A549 (cell line): ENCODE measurements around the gene ZMYND12. TPM values are rescaled to one million over a fixed set of nuclear protein-coding genes. Genes with fewer than 3 reads are reported as not detected.

Experiments used
- ATAC-seq, 2 experiments: fragments of 200-7000 bp in 1 of 2; fragments of >200 bp in 1 of 2; cut with Nextera tagmentation in 1 of 2; cut with Tn5 transposase in 1 of 2; 3 replicates each; pipeline versions ENCODE4 v1.8.0 to v1.9.1; 2018 to 2020; ENCODE audit warnings: mild to moderate bottlenecking in 1 of 2, moderate library complexity in 1 of 2
- CTCF ChIA-PET: fragments of 300-600 bp; sonication (Branson Sonifier 250); formaldehyde crosslinking; extraction: SDS; loops from one replicate; lab custom pipeline; 2021; ENCODE audit warnings: antibody characterized with exemption, inconsistent platforms; lab: Yijun Ruan, JAX
- POLR2A ChIA-PET: fragments of 350-600 bp; formaldehyde crosslinking; extraction: SDS; loops from one replicate; lab custom pipeline; 2021; ENCODE audit warnings: antibody characterized with exemption, inconsistent platforms; lab: Yijun Ruan, JAX
- DNase-seq, 2 experiments: peaks; one replicate each; pipeline versions ENCODE4 v3.0.0 to v3.0.0-alpha.2; 2011 to 2016; ENCODE audit warnings: low read depth in 1 of 2, low spot score in 1 of 2
- FAIRE-seq: peaks from 2 replicates; lab custom pipeline; 2011; peaks lifted over from hg19 to GRCh38; lab: Jason Lieb, UNC
- H3K27ac ChIP-seq, 2 experiments: fragments of >200 bp; sonication (Bioruptor Twin); formaldehyde crosslinking; 3 replicates each; pipeline ENCODE4 v1.5.1; 2016 to 2017
- H3K4me1 ChIP-seq: fragments of >200 bp; sonication (Bioruptor Twin); formaldehyde crosslinking; 3 replicates; pipeline ENCODE4 v1.6.1; 2016
- H3K4me2 ChIP-seq: fragments of >200 bp; sonication (Bioruptor Twin); formaldehyde crosslinking; 3 replicates; pipeline ENCODE4 v1.6.1; 2016
- H3K4me3 ChIP-seq: fragments of >200 bp; sonication (Bioruptor Twin); formaldehyde crosslinking; 3 replicates; pipeline ENCODE4 v1.5.1; 2016
- H3K9me3 ChIP-seq: fragments of >200 bp; sonication (Bioruptor Twin); formaldehyde crosslinking; 3 replicates; pipeline ENCODE4 v1.6.1; 2016
- CBX2 ChIP-seq: fragments of 200-600 bp; sonication (generic); IDR thresholded peaks from 2 replicates; pipeline ENCODE4 v1.6.1; 2016; ENCODE audit warnings: low read depth, mild to moderate bottlenecking, borderline replicate concordance
- CEBPB ChIP-seq, 2 experiments: fragments of >200 bp in 1 of 2; sonication (Bioruptor Twin) in 1 of 2; formaldehyde crosslinking in 1 of 2; IDR thresholded peaks; 2 replicates each; pipeline ENCODE4 v1.6.1; 2012 to 2016
- CHD4 ChIP-seq: fragments of 200-600 bp; sonication (generic); IDR thresholded peaks from 2 replicates; pipeline ENCODE4 v1.6.1; 2016; ENCODE audit warnings: antibody characterized with exemption, mild to moderate bottlenecking, borderline replicate concordance
- EHF ChIP-seq: fragments of 250-450 bp; sonication (Bioruptor Pico); IDR thresholded peaks from 2 replicates; pipeline ENCODE4 v1.5.0; 2020; ENCODE audit warnings: mild to moderate bottlenecking
- EHMT2 ChIP-seq: fragments of 200-600 bp; sonication (generic); IDR thresholded peaks from 2 replicates; pipeline ENCODE4 v1.6.1; 2016; ENCODE audit warnings: antibody characterized with exemption, low read depth, mild to moderate bottlenecking, moderate library complexity
- ESRRA ChIP-seq: fragments of 150-350 bp; IDR thresholded peaks from 2 replicates; pipeline ENCODE4 v1.6.1; 2014; ENCODE audit warnings: mild to moderate bottlenecking, low read length, borderline replicate concordance
- FOSB ChIP-seq: fragments of 250-450 bp; sonication (Bioruptor Pico); IDR thresholded peaks from 2 replicates; pipeline ENCODE4 v1.5.0; 2020; ENCODE audit warnings: mild to moderate bottlenecking, moderate library complexity
- HEYL ChIP-seq: fragments of 250-450 bp; sonication (Bioruptor Pico); IDR thresholded peaks from 2 replicates; pipeline ENCODE4 v1.8.0; 2021; ENCODE audit warnings: mild to moderate bottlenecking, moderate library complexity
- HOXA7 ChIP-seq: fragments of 250-450 bp; sonication (Bioruptor Pico); IDR thresholded peaks from 2 replicates; pipeline ENCODE4 v1.5.0; 2020; ENCODE audit warnings: mild to moderate bottlenecking, moderate library complexity
- HOXB5 ChIP-seq: fragments of 250-450 bp; sonication (Bioruptor Pico); IDR thresholded peaks from 2 replicates; pipeline ENCODE4 v1.5.0; 2020; ENCODE audit warnings: mild to moderate bottlenecking, moderate library complexity
- JUN ChIP-seq, 2 experiments: fragments of >200 bp; sonication (Bioruptor Twin); formaldehyde crosslinking; IDR thresholded peaks; 2 replicates in 1 of 2; 3 replicates in 1 of 2; pipeline ENCODE4 v1.6.1; 2016 to 2017
- MAFK ChIP-seq: fragments of 450-650 bp; IDR thresholded peaks from 2 replicates; pipeline ENCODE4 v1.6.1; 2014; ENCODE audit not compliant: partially characterized antibody
- MAZ ChIP-seq: fragments of 150-350 bp; IDR thresholded peaks from 2 replicates; pipeline ENCODE4 v1.6.1; 2014; ENCODE audit warnings: antibody characterized with exemption, low read depth, low read length, borderline replicate concordance
- POLR2AphosphoS2 ChIP-seq: conservative IDR thresholded peaks from 2 replicates; pipeline ENCODE4 v1.6.1; 2012; ENCODE audit warnings: low read length, improper control_type of control experiment, inconsistent platforms
- RAD21 ChIP-seq, 2 experiments: fragments of >200 bp in 1 of 2; sonication (Bioruptor Twin) in 1 of 2; formaldehyde crosslinking in 1 of 2; IDR thresholded peaks in 1 of 2; conservative IDR thresholded peaks in 1 of 2; 2 replicates in 1 of 2; 3 replicates in 1 of 2; pipeline ENCODE4 v1.6.1; 2012 to 2018; ENCODE audit warnings: inconsistent platforms in 1 of 2
- RCOR1 ChIP-seq: fragments of 150-350 bp; IDR thresholded peaks from 2 replicates; pipeline ENCODE4 v1.6.1; 2014; ENCODE audit warnings: antibody characterized with exemption, low read length, low read depth
- RNF2 ChIP-seq: fragments of 200-600 bp; sonication (generic); IDR thresholded peaks from 2 replicates; pipeline ENCODE4 v1.6.1; 2016; ENCODE audit warnings: low read depth, mild to moderate bottlenecking, antibody characterized with exemption, moderate library complexity, borderline replicate concordance
- SMC3 ChIP-seq: fragments of >200 bp; sonication (Bioruptor Twin); formaldehyde crosslinking; IDR thresholded peaks from 3 replicates; pipeline ENCODE4 v1.6.1; 2018; ENCODE audit warnings: inconsistent platforms
- SREBF2 ChIP-seq: fragments of 450-650 bp; IDR thresholded peaks from 2 replicates; pipeline ENCODE4 v1.6.1; 2014; ENCODE audit warnings: mild to moderate bottlenecking, moderate library complexity
- ZSCAN20 ChIP-seq: fragments of 250-450 bp; sonication (Bioruptor Pico); IDR thresholded peaks from 2 replicates; pipeline ENCODE4 v1.8.0; 2022; ENCODE audit warnings: mild to moderate bottlenecking, moderate library complexity
- WGBS: methylation state at CpG from one replicate; pipeline ENCODE4 v1.1.6; 2017; ENCODE audit errors: missing lambda C conversion rate; 5-methylcytosine and 5-hydroxymethylcytosine counted together
- polyA plus RNA-seq, 4 experiments: library from polyadenylated mRNA; depleted of rRNA in 3 of 4; stranded (reverse); fragments of >200 nt; fragmentation: RNase III in 1 of 4; extraction: RNeasy Plus Mini Kit Qiagen cat#74134 plus additional on column Dnase treatment in 1 of 4; gene quantifications; 2 replicates in 3 of 4; 3 replicates in 1 of 4; pipeline ENCODE4 v1.2.3, GENCODE V29; 2011 to 2017
- TF ChIP-seq, protein P1 (sequence below): fragments of >200 bp; sonication (Bioruptor Twin); formaldehyde crosslinking; IDR thresholded peaks from 3 replicates; pipeline ENCODE4 v1.6.1; 2016
- TF ChIP-seq, protein P2 (sequence below): IDR thresholded peaks from 2 replicates; pipeline ENCODE4 v1.6.1; 2012
- TF ChIP-seq, protein P3 (sequence below): fragments of 250-450 bp; sonication (Bioruptor Pico); IDR thresholded peaks from 2 replicates; pipeline ENCODE4 v1.5.0; 2021; ENCODE audit warnings: mild to moderate bottlenecking, moderate library complexity, borderline replicate concordance
- TF ChIP-seq, protein P4 (sequence below): fragments of 200-600 bp; sonication (generic); IDR thresholded peaks from 2 replicates; pipeline ENCODE4 v1.6.1; 2016; ENCODE audit warnings: antibody characterized with exemption, mild to moderate bottlenecking, moderate library complexity

Gene ZMYND12
- polyA plus RNA-seq, 2 of the 4 experiments (the other 2 are of a cell fraction): 0.37 to 0.90 TPM

DNA sequence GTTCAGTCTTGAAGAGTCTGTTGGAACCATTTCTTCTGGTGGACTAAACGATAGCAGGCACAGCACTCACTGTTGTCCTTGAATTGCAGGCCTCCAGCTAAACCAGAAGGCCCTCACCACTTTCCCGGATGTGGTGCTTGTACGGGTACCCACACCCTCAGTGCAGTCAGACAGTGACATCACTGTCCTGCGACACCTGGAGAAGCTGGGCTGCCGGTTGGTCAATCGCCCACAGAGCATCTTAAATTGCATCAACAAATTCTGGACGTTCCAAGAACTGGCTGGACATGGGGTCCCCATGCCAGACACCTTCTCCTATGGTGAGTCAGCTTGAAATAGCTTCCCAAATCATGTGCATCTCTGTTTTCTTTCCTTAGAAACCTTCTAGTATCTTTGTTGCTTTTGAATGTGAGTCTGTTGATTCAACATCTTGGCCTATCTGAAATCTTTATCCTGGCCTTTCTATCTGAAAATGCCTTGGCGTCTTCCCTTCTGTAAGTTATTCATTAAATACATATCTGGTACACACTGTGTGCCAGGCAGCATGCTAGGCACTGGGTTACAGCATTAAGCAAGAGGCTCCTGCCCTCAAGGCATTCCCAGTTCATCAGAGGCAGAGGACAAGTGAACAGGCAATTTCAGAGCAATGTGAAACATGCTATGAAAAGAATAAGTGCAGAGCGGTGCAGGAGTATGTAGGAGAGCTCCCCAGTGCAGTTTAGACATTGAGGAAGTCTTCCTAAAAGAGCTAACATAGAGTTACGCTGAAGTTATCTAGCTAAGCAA lies 56.3 kb downstream of the ZMYND12 start:
- CTCF ChIA-PET: no interaction called here
- Histone ChIP-seq H3K4me3 (no peak overlapping the region), H3K4me2 (no peak overlapping the region), H3K4me1 (no peaks in the 10 kb centered on the region), H3K27ac (no peak overlapping the region), H3K9me3 (no peaks in the 10 kb centered on the region)
- POLR2A ChIA-PET: no interaction called here
- WGBS: 71% methylated on average over 10 of the region's 10 CpGs
- TF ChIP-seq, protein P1, sequence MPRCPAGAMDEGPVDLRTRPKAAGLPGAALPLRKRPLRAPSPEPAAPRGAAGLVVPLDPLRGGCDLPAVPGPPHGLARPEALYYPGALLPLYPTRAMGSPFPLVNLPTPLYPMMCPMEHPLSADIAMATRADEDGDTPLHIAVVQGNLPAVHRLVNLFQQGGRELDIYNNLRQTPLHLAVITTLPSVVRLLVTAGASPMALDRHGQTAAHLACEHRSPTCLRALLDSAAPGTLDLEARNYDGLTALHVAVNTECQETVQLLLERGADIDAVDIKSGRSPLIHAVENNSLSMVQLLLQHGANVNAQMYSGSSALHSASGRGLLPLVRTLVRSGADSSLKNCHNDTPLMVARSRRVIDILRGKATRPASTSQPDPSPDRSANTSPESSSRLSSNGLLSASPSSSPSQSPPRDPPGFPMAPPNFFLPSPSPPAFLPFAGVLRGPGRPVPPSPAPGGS: no peak
- TF ChIP-seq SMC3 (no peak), JUN (IDR thresholded peaks at IDR 0.05) (no peak), EHMT2 (no peak), HOXB5 (CRISPR knock-in tag) (no peak), CEBPB (IDR thresholded peaks at IDR 0.05) (no peak), RAD21 (conservative IDR thresholded peaks at IDR 0.05 in 1 of 2, IDR thresholded peaks at IDR 0.05 in 1 of 2) (no peak), CBX2 (no peak), POLR2AphosphoS2 (no peak), EHF (CRISPR knock-in tag) (no peak), HOXA7 (no peak), MAFK (no peak), RNF2 (no peak)
- TF ChIP-seq, protein P2, sequence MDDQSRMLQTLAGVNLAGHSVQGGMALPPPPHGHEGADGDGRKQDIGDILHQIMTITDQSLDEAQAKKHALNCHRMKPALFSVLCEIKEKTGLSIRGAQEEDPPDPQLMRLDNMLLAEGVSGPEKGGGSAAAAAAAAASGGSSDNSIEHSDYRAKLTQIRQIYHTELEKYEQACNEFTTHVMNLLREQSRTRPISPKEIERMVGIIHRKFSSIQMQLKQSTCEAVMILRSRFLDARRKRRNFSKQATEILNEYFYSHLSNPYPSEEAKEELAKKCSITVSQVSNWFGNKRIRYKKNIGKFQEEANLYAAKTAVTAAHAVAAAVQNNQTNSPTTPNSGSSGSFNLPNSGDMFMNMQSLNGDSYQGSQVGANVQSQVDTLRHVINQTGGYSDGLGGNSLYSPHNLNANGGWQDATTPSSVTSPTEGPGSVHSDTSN: no peak
- TF ChIP-seq, protein P3, sequence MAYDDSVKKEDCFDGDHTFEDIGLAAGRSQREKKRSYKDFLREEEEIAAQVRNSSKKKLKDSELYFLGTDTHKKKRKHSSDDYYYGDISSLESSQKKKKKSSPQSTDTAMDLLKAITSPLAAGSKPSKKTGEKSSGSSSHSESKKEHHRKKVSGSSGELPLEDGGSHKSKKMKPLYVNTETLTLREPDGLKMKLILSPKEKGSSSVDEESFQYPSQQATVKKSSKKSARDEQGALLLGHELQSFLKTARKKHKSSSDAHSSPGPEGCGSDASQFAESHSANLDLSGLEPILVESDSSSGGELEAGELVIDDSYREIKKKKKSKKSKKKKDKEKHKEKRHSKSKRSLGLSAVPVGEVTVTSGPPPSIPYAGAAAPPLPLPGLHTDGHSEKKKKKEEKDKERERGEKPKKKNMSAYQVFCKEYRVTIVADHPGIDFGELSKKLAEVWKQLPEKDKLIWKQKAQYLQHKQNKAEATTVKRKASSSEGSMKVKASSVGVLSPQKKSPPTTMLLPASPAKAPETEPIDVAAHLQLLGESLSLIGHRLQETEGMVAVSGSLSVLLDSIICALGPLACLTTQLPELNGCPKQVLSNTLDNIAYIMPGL (CRISPR knock-in tag): no peak
- DNase-seq: no peak
- no peak for FAIRE-seq
- no peak for ATAC-seq

DNA sequence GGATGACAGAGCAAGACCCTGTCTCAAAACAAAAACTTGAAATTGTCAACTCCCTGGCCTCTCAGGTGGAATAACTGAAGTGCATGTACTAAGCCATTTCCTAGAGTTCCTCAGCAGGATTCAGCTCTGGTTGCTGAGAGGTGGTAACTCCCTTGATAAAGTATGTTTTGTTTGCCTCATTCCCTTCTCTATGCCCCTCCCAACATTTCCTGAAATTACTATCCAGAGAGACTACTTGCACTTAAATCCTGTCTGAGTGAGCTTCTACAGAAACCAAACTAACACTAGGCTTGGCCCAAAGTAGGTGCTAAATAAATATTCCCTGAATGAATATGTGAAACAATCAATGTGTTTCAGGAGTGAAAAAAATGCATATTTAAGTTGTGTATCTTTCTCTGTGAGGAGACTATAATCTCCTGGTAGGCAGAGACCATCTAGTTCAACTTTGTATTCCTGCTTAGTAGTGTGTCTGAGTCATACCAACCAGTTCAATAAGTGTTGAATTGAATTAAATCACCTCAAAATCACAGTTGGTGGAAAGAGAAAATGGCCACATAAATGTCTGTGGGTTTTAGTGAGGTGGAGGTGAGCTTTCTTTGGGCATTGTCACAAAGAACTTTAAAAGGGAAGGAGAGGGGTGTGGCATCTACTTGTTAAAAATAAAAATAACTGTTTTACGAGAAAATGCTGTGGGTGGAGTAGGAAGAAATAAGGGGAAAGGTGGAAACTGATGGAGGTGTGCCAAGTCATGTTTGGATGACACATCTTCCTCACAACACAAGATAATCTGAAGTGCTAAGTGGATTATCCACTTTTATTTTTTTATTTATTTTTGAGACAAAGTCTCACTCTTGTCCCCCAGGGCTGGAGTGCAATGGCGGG lies 62.6 kb downstream of the ZMYND12 start:
- ATAC-seq: no peak
- WGBS: 62% methylated on average over 2 of the region's 2 CpGs
- peaks cover 7% of the 10 kb centered on the region; the same call in 1 of the 3 replicates for H3K4me1 ChIP-seq
- no peaks in the 10 kb centered on the region for H3K9me3 ChIP-seq
- CTCF ChIA-PET: no interaction called here
- H3K4me2 ChIP-seq: 0 out of 3 replicates have a peak overlapping the region, but pooled peaks have one; percentile 23
- POLR2A ChIA-PET: no interaction called here
- FAIRE-seq: no peak
- no peak for DNase-seq
- H3K4me3 ChIP-seq: no peak overlapping the region
- no peak overlapping the region for H3K27ac ChIP-seq
- TF ChIP-seq ESRRA (no peak), RCOR1 (no peak), HOXB5 (CRISPR knock-in tag) (no peak), MAZ (no peak), HEYL (CRISPR knock-in tag) (no peak), SREBF2 (no peak), HOXA7 (no peak), RAD21 (conservative IDR thresholded peaks at IDR 0.05 in 1 of 2, IDR thresholded peaks at IDR 0.05 in 1 of 2) (no peak), EHF (CRISPR knock-in tag) (no peak), CHD4 (no peak), ZSCAN20 (no peak), FOSB (no peak), POLR2AphosphoS2 (no peak), RNF2 (no peak)
- TF ChIP-seq, protein P4, sequence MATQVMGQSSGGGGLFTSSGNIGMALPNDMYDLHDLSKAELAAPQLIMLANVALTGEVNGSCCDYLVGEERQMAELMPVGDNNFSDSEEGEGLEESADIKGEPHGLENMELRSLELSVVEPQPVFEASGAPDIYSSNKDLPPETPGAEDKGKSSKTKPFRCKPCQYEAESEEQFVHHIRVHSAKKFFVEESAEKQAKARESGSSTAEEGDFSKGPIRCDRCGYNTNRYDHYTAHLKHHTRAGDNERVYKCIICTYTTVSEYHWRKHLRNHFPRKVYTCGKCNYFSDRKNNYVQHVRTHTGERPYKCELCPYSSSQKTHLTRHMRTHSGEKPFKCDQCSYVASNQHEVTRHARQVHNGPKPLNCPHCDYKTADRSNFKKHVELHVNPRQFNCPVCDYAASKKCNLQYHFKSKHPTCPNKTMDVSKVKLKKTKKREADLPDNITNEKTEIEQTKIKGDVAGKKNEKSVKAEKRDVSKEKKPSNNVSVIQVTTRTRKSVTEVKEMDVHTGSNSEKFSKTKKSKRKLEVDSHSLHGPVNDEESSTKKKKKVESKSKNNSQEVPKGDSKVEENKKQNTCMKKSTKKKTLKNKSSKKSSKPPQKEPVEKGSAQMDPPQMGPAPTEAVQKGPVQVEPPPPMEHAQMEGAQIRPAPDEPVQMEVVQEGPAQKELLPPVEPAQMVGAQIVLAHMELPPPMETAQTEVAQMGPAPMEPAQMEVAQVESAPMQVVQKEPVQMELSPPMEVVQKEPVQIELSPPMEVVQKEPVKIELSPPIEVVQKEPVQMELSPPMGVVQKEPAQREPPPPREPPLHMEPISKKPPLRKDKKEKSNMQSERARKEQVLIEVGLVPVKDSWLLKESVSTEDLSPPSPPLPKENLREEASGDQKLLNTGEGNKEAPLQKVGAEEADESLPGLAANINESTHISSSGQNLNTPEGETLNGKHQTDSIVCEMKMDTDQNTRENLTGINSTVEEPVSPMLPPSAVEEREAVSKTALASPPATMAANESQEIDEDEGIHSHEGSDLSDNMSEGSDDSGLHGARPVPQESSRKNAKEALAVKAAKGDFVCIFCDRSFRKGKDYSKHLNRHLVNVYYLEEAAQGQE: no peak
